HK-2 (cell line): ENCODE measurements around the gene PTGDS.
A peak's percentile ranks its signal among the peaks of the same experiment; 100 is the strongest.

Experiments
- DNase-seq: peaks from one replicate; pipeline ENCODE4 v3.0.0-alpha.2; 2018; ENCODE audit not compliant: unreplicated experiment

The PTGDS gene

GRCh38 chr9:136977223-136977622 lies at the start of gene PTGDS:
PTGDS (plus strand) TSS chr9:136977504; CDS start chr9:136977579, 75 bp downstream.
- no peak for DNase-seq

GRCh38 chr9:136928591-136928990 lies 48.7 kb upstream of the PTGDS start:
- DNase-seq, result no peak

- no peak for DNase-seq
Observed at GRCh38 chr9:136930014-136930413, 47.3 kb upstream of the PTGDS start.

GRCh38 chr9:136931611-136932130 lies 45.6 kb upstream of the PTGDS start:
- DNase-seq, result no peak

GRCh38 chr9:136934277-136934676 lies 43.0 kb upstream of the PTGDS start:
- no peak for DNase-seq

GRCh38 chr9:136935651-136936050 lies 41.7 kb upstream of the PTGDS start:
- no peak for DNase-seq

- DNase-seq, result no peak
Observed at GRCh38 chr9:136936645-136937170, 40.6 kb upstream of the PTGDS start.

GRCh38 chr9:136937186-136938001 lies 39.9 kb upstream of the PTGDS start:
- DNase-seq, result no peak

GRCh38 chr9:136939431-136939995 lies 37.8 kb upstream of the PTGDS start:
- DNase-seq, result no peak

- DNase-seq, result no peak
Observed at GRCh38 chr9:136939996-136940525, 37.2 kb upstream of the PTGDS start.

- no peak for DNase-seq
Observed at GRCh38 chr9:136940526-136941230, 36.6 kb upstream of the PTGDS start.

- DNase-seq, result no peak
Observed at GRCh38 chr9:136941231-136942111, 35.8 kb upstream of the PTGDS start.

GRCh38 chr9:136942112-136942880 lies 35.0 kb upstream of the PTGDS start:
- no peak for DNase-seq

GRCh38 chr9:136942881-136943230 lies 34.4 kb upstream of the PTGDS start:
- no peak for DNase-seq

GRCh38 chr9:136943291-136944211 lies 33.8 kb upstream of the PTGDS start:
- DNase-seq, result peak; percentile 60

- peak; percentile 58 for DNase-seq
Observed at GRCh38 chr9:136944212-136944518, 33.1 kb upstream of the PTGDS start.

GRCh38 chr9:136944519-136945332 lies 32.6 kb upstream of the PTGDS start, which contains the start of the genes C8G and FBXW5:
C8G (plus strand) TSS chr9:136945243; CDS start chr9:136945321, 78 bp downstream.
FBXW5 (minus strand) TSS chr9:136944738; CDS start chr9:136944083, 655 bp downstream.
- peak; percentile 96 for DNase-seq
